GM06990 (cell line): ENCODE data around the gene PRKN.

Source experiments
- DNase-seq: peaks from one replicate; pipeline ENCODE4 v3.0.0-alpha.2; 2011; ENCODE audit not compliant: insufficient read length; ENCODE audit errors: extremely low read depth
- H3K27me3 ChIP-seq: replicated peaks from 2 replicates; pipeline ENCODE4 v1.6.0; 2011; ENCODE audit warnings: low read length; ENCODE audit not compliant: control insufficient read depth, insufficient read depth
- H3K36me3 ChIP-seq: 2 replicates; pipeline ENCODE4 v1.5.1; 2011; ENCODE audit warnings: low read length; ENCODE audit not compliant: control insufficient read depth, insufficient read depth
- H3K4me3 ChIP-seq: replicated peaks from 2 replicates; pipeline ENCODE4 v1.5.1; 2011; ENCODE audit warnings: low read depth, mild to moderate bottlenecking, control low read depth, low read length
- TF ChIP-seq, protein P1 (sequence below): IDR thresholded peaks from 2 replicates; pipeline ENCODE4 v1.5.1; 2011; ENCODE audit warnings: low read length, control low read depth, mild to moderate bottlenecking, inconsistent platforms; ENCODE audit not compliant: insufficient read depth, poor library complexity, severe bottlenecking

Gene PRKN

DNA sequence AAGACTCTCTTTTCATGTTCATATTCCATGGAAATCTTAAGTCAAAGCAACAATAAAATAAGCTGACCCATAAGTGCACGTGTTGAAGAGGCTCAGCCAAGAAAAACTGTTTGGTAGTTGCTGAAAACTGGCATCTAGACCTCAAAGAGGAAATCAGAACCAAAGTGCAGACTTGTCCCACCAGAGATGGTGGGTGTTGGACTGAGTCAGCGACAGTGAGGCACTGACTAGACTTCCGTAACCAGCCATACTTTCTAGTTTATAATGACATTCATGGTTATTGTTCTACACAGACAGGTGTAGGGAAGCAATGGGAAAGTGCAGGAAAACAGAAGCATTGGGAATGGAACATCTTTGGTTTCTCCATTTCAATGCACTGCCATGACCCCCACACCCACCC, 1278.0 kb downstream of the PRKN start:
- H3K4me3 ChIP-seq, result no peak overlapping the region
- TF ChIP-seq, protein P1, sequence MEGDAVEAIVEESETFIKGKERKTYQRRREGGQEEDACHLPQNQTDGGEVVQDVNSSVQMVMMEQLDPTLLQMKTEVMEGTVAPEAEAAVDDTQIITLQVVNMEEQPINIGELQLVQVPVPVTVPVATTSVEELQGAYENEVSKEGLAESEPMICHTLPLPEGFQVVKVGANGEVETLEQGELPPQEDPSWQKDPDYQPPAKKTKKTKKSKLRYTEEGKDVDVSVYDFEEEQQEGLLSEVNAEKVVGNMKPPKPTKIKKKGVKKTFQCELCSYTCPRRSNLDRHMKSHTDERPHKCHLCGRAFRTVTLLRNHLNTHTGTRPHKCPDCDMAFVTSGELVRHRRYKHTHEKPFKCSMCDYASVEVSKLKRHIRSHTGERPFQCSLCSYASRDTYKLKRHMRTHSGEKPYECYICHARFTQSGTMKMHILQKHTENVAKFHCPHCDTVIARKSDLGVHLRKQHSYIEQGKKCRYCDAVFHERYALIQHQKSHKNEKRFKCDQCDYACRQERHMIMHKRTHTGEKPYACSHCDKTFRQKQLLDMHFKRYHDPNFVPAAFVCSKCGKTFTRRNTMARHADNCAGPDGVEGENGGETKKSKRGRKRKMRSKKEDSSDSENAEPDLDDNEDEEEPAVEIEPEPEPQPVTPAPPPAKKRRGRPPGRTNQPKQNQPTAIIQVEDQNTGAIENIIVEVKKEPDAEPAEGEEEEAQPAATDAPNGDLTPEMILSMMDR, result no peak
- no peak for DNase-seq
- peaks cover 2% of the 10 kb centered on the region; the same call in 1 of the 2 replicates for H3K27me3 ChIP-seq
- H3K36me3 ChIP-seq, result no peaks in the 10 kb centered on the region

- no peak overlapping the region for H3K4me3 ChIP-seq
- TF ChIP-seq, protein P1, result no peak
- no peak for DNase-seq
- no peaks in the 10 kb centered on the region for H3K36me3 ChIP-seq
- H3K27me3 ChIP-seq, result peaks cover 2% of the 10 kb centered on the region; the same call in 1 of the 2 replicates
Measured at GRCh38 chr6:161446949-161447348, 1280.6 kb downstream of the PRKN start.

DNA sequence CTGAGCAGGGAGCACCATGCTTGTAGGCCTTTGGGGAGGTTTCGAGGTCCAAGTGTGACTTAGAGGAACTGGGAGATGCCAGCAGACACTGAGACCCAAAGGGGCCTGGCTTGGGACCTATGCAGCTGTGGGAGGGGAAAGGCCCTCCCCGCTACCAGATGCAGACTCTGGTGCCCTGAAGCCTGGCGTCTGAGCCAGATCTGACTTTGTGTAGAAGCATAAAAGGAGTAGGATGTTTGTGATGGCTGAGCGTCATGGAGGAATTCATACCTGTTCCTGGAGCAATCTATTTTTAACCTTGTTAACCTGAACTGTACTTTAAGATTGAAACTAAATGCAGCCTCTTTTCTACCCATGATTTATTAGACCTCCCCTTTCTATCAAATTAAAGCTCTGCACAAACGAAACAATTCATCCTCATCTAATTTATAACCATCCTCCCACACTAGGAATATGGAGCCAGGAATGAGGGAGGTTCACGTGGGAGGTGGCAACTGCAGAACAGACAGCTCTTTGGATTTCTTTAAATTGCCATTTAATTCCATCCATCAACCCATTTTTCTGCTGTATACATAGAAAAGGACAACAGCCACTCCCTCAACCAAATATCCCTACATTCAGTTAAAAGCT, 1281.2 kb downstream of the PRKN start:
- DNase-seq, result no peak
- H3K36me3 ChIP-seq, result no peaks in the 10 kb centered on the region
- H3K27me3 ChIP-seq, result peaks cover 2% of the 10 kb centered on the region; the same call in 1 of the 2 replicates
- H3K4me3 ChIP-seq, result no peak overlapping the region
- TF ChIP-seq, protein P1, result no peak

GRCh38 chr6:161445021-161445799, 1282.4 kb downstream of the PRKN start:
- DNase-seq, result no peak
- TF ChIP-seq, protein P1, result no peak
- Histone ChIP-seq H3K4me3 (no peak overlapping the region), H3K36me3 (no peaks in the 10 kb centered on the region), H3K27me3 (peaks cover 2% of the 10 kb centered on the region; the same call in 1 of the 2 replicates)

DNA sequence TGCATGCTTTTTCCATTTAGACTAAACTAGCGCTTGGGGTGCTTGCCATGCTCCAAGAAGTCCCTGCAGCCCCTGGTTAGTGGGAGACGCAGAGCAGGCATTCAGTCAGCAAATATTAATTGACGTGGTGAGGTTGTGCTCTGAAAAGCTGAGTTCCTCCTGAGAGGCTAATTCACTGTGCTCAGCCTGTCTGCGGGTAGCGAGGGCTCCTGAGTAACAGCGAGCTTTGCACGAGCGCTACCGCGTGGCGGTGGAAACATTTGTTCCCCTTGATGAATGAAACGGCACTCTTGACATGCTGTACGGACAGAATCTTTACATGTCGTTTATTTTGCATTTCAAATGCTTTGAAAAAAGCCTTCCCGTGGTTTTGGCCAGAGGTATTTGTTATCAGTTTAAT, 1283.1 kb downstream of the PRKN start:
- TF ChIP-seq, protein P1, result no peak
- H3K36me3 ChIP-seq, result no peaks in the 10 kb centered on the region
- DNase-seq, result no peak
- no peaks in the 10 kb centered on the region for H3K27me3 ChIP-seq
- H3K4me3 ChIP-seq, result no peak overlapping the region

GRCh38 chr6:161443848-161444247, 1283.7 kb downstream of the PRKN start:
- Histone ChIP-seq H3K36me3 (no peaks in the 10 kb centered on the region), H3K27me3 (no peaks in the 10 kb centered on the region), H3K4me3 (no peak overlapping the region)
- TF ChIP-seq, protein P1, result no peak
- DNase-seq, result no peak
